ENCODE results near the gene HNRNPK. TPM values are rescaled to one million over a fixed set of nuclear protein-coding genes. Genes with fewer than 3 reads are reported as not detected.
A peak's percentile ranks its signal among the peaks of the same experiment; 100 is the strongest.

HNRNPK gene
- total and polyA plus RNA-seq, 2 of the 4 experiments (the other 2 are of a cell fraction), result 422 to 458 TPM

- H2BK15ac ChIP-seq (ENCODE audit: low read depth, low read length), result peak overlapping the region; percentile 84; the same call in 1 of the 3 replicates
- H3K27me3 ChIP-seq (ENCODE audit: control insufficient read depth, insufficient read depth, low read length), result no peaks in the 10 kb centered on the region
- H3K9me1 ChIP-seq (ENCODE audit: insufficient read depth, low read length), result no peaks in the 10 kb centered on the region
- no peaks in the 10 kb centered on the region for H4K20me1 ChIP-seq (ENCODE audit: insufficient read depth, low read length)
- peak overlapping the region; percentile 6; the same call in 1 of the 2 replicates for H3K56ac ChIP-seq (ENCODE audit: extremely low read depth, insufficient read depth, low read length)
- peak overlapping the region; percentile 62; the same call in 1 of the 2 replicates for H2BK120ac ChIP-seq (ENCODE audit: low read depth, low read length)
- peak overlapping the region; percentile 37 for H2BK5ac ChIP-seq (ENCODE audit: low read depth, low read length, poor library complexity, severe bottlenecking)
- peak overlapping the region; percentile 59; the same call in 1 of the 2 replicates for H2AK5ac ChIP-seq (ENCODE audit: low read depth, low read length)
- H4K8ac ChIP-seq (ENCODE audit: low read depth in 2 of 2, low read length in 2 of 2), result peak overlapping the region in 1 of 2 experiments; percentile 93; a peak in 2 of 4 replicates
- H3K36me3 ChIP-seq (ENCODE audit: control insufficient read depth, insufficient read depth, low read length), result peaks cover 3% of the 10 kb centered on the region; the same call in 1 of the 2 replicates
- in situ Hi-C loops (cut with MboI; ENCODE audit: low sequenced_read_pairs), result no loop called here
- no peak overlapping the region for H3K9ac ChIP-seq (ENCODE audit: low read depth, low read length)
- H3K23ac ChIP-seq (ENCODE audit: low read depth, low read length), result no peak overlapping the region
- no peak overlapping the region for H3K4me3 ChIP-seq (ENCODE audit: insufficient read depth, low read depth, low read length)
- 0 out of 2 replicates have a peak overlapping the region, but pooled peaks have one; percentile 47 for H4K91ac ChIP-seq (ENCODE audit: insufficient read depth, low read depth, low read length)
- peak overlapping the region; percentile 50; the same call in 1 of the 2 replicates for H3K4ac ChIP-seq (ENCODE audit: low read depth, low read length)
- TF ChIP-seq BHLHE40 (IDR thresholded peaks at IDR 0.05; ENCODE audit: low read depth, low read length) (peak; percentile 88), CEBPB (IDR thresholded peaks at IDR 0.05; ENCODE audit: low read depth, low read length) (no peak)
- no peak overlapping the region for H3K4me2 ChIP-seq (ENCODE audit: low read depth, low read length)
- H2AK9ac ChIP-seq (replicated peaks; ENCODE audit: low read depth, low read length, poor library complexity), result peak overlapping the region; percentile 85
- H4K5ac ChIP-seq (ENCODE audit: low read depth, low read length), result no peak overlapping the region
- intact Hi-C loops (cut with micrococcal nuclease), result loop anchor here (10.0 kb wide), 1 partner anchor 282 kb away; the partner anchor contains the start of gene UBQLN1
- H3K27ac ChIP-seq (ENCODE audit: insufficient read depth, low read length), result peak overlapping the region; percentile 27; the same call in 1 of the 2 replicates
- POLR2A ChIA-PET (ENCODE audit: unreplicated experiment), result no interaction called here
- WGBS, 2 experiments (ENCODE audit: extremely low coverage in 2 of 2, insufficient read length in 1 of 2), result no CpG with 5 or more reads among the region's 11 CpGs
- H3K9me3 ChIP-seq (ENCODE audit: control insufficient read depth, insufficient read depth, low read length), result no peaks in the 10 kb centered on the region
- peak overlapping the region; percentile 78 for H2AFZ ChIP-seq (replicated peaks; ENCODE audit: low read length, poor library complexity)
- peaks cover 2% of the 10 kb centered on the region; the same call in 1 of the 2 replicates for H3K4me1 ChIP-seq (ENCODE audit: control insufficient read depth, insufficient read depth, low read length)
- no TSS peak for BruUV-seq (replicated peaks)
- peaks cover 12 to 26% of the 10 kb centered on the region in 2 experiments for H3K79me1 ChIP-seq (ENCODE audit: low read depth in 1 of 2, low read length in 2 of 2)
- CTCF ChIA-PET, result no interaction called here
- peak; percentile 77 for ATAC-seq (ENCODE audit: low read depth)
- H3K18ac ChIP-seq (ENCODE audit: low read depth, low read length), result no peak overlapping the region
- H3K14ac ChIP-seq (replicated peaks; ENCODE audit: low read depth, low read length), result peak overlapping the region; percentile 10; the same call in 1 of the 2 replicates
- no peak overlapping the region for H2BK20ac ChIP-seq (ENCODE audit: low read depth, low read length)
- DNase-seq, result peak; percentile 37
- dilution Hi-C loops (cut with HindIII; ENCODE audit: low sequenced_read_pairs, unreplicated experiment), result no loop called here
These were observed 6.9 kb upstream of the HNRNPK start for GRCh38 chr9:83986765-83987401.

Measured in IMR-90 (cell line).